Muscle layer of colon (tissue), 2 donors: ENCODE measurements around the gene FLT4.

ENCODE experiments used
- H3K27ac ChIP-seq: one replicate; pipeline ENCODE4 v1.7.0; 2013; ENCODE audit warnings: low read depth, mild to moderate bottlenecking, low read length, moderate library complexity
- H3K27me3 ChIP-seq, 2 donors: one replicate each; pipeline ENCODE4 v1.7.0; 2013; ENCODE audit warnings: low read length in 2 of 2, mild to moderate bottlenecking in 2 of 2; ENCODE audit not compliant: insufficient read depth in 2 of 2, control insufficient read depth in 1 of 2
- H3K36me3 ChIP-seq: one replicate; pipeline ENCODE4 v1.7.0; 2013; ENCODE audit warnings: mild to moderate bottlenecking, low read length; ENCODE audit not compliant: insufficient read depth
- H3K4me1 ChIP-seq: one replicate; pipeline ENCODE4 v1.7.0; 2013; ENCODE audit warnings: mild to moderate bottlenecking, low read length; ENCODE audit not compliant: insufficient read depth
- H3K4me3 ChIP-seq, 2 donors: one replicate each; pipeline ENCODE4 v1.7.0; 2013; ENCODE audit warnings: low read length in 2 of 2, low read depth in 1 of 2, mild to moderate bottlenecking in 1 of 2, moderate library complexity in 1 of 2
- H3K9ac ChIP-seq: one replicate; pipeline ENCODE4 v1.7.0; 2013; ENCODE audit warnings: low read length
- H3K9me3 ChIP-seq: one replicate; pipeline ENCODE4 v1.7.0; 2013; ENCODE audit warnings: mild to moderate bottlenecking, low read length
- donor health status: abdominal sarcoma.
- donor health status: Adenocarcinoma of cecum.

FLT4 gene

DNA sequence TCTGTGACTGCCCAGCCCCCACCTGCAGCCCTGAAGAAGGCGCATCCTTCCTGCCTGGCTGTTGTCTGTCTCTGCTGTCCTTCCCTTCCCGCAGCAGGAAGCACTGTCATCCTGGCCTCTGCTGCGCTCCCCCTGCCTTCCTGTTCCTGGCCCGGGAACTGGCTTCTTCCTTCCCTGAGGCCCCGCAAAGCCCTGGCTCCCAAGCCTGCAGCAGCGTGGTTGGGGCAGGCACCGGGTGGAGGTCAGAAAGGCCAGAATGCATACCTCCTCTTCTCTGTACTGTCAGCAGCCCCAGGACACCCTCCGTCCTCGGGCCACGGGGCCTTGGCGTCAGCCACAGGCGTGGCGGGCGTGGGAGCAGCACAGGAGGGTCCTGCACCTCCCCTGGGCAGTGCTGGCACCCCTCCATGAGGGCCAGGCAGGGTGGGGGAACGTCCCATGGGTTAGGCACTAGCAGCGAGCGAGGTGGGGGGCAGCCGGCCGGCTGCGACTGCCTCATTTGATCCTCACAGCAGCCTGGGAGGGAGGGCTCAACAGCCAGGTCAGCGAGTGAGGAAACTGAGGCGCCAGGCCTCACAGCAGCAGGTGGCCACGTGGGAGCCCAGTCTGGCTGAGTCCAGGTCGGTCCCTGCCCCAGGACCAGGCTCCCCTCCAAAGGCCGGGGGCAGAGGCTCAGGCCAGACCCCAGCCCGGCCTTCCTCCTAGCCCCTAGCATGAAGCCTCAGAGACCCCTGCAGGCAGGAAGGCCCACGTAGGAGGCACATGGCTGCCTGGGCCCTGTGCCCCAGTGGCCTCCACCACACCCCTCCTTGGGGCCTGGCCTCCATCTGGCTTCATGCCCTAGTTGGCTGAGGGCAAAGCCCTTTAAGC is 9.4 kb downstream of the FLT4 start:
- Histone ChIP-seq H3K36me3 (no peaks in the 10 kb centered on the region), H3K27ac (no peak overlapping the region), H3K9me3 (no peaks in the 10 kb centered on the region), H3K4me1 (no peaks in the 10 kb centered on the region), H3K27me3 (peaks cover 0 to 2% of the 10 kb centered on the region in 2 donors), H3K4me3 (no peak overlapping the region), H3K9ac (no peak overlapping the region)

DNA sequence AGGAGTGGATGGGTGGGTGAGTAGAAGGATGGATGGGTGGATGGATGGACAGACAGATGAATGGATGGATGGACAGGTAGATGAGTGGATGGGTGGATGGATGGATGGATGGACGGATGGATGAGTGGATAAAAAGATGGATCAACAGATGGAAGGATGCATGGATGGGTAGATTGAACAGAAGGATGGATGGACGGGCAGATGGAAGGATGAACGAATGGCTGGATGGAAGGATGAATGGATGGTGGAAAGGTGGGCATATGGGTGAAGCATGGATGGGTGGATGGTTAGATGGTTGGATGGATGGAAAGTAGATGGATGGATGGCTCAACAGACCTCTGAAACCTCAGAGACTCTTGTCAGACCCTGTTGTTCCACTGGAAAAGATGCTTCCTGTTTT is 10.1 kb downstream of the FLT4 start:
- H3K27ac ChIP-seq: no peak overlapping the region

DNA sequence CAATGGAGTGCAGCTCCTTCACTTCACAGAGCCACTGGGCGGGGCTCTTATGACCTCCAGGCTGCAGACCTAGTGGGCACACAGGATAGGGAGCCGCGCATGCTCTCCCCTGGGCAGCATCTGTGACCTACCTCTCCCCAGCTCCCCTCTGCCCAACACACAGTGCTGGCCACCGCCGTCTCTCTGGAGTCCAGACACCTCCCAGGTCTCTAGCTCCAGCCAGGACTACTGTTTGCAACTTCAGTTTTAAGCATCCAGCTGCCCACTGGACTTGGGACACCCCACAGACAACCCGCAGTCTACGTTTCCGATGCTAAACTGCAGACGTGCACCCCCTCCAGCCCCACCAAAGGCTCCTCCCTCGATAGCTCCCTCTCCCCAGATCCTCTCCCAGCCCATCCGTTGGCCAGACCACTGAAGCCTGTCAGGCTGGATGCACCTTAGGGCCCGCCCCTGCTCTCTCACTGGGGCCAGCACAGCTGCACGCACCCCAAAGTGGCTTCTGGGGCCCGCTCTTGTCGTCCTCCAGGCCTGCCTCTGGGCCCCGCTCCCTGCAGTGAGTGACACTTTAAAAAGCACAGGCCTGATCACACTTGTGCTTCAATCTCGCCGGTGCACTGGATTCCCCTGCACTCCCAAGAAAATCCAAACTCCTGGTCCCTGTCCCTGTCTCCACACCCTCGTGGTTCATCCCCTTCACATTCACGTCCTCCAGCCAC is 11.3 kb downstream of the FLT4 start:
- Histone ChIP-seq H3K27me3 (peaks cover 0 to 3% of the 10 kb centered on the region in 2 donors), H3K9ac (no peak overlapping the region), H3K36me3 (no peaks in the 10 kb centered on the region), H3K4me1 (no peaks in the 10 kb centered on the region), H3K27ac (no peak overlapping the region), H3K9me3 (no peaks in the 10 kb centered on the region), H3K4me3 (no peak overlapping the region)

More for the DNA sequence above, 10.1 kb downstream of the FLT4 start:
- H3K9me3 ChIP-seq: no peaks in the 10 kb centered on the region
- H3K36me3 ChIP-seq: no peaks in the 10 kb centered on the region
- H3K4me1 ChIP-seq: no peaks in the 10 kb centered on the region
- no peak overlapping the region for H3K4me3 ChIP-seq
- no peaks in the 10 kb centered on the region for H3K27me3 ChIP-seq
- no peak overlapping the region for H3K9ac ChIP-seq

DNA sequence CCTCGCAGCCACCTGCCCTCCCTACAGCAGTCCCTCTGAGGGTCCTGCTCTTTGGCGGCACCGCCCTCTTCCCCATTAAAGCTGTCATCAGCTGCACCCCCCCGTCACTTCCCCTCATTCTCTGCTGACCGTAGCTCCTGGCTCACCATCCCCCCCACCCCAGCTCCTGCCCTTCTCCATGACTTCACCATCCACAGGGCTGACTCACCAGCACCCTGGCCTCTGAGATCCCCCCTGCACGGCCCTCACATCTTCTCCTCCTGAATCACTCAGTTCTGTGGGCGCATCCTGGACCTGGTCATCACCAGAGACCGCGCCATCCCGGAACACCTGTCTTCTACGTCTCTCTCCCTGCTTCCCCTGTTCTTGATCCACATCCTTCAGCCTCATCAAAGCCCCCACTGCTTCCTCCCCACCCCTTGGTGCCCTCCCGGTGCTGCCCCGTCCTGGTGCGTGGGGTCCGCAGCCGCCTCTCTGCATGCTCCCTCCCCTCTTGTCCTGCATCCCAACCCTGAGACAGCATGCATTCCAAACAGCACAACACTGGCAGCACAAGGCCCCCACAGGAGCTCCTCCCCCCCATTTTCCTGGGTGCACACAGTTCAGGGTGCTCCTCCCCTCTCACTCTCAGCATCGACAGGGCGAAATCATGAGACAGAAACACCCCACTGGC is 12.9 kb downstream of the FLT4 start:
- no peak overlapping the region for H3K9ac ChIP-seq
- H3K4me3 ChIP-seq: no peak overlapping the region
- peaks cover 0 to 3% of the 10 kb centered on the region in 2 donors for H3K27me3 ChIP-seq
- no peaks in the 10 kb centered on the region for H3K4me1 ChIP-seq
- no peaks in the 10 kb centered on the region for H3K36me3 ChIP-seq
- H3K27ac ChIP-seq: no peak overlapping the region
- H3K9me3 ChIP-seq: no peaks in the 10 kb centered on the region

DNA sequence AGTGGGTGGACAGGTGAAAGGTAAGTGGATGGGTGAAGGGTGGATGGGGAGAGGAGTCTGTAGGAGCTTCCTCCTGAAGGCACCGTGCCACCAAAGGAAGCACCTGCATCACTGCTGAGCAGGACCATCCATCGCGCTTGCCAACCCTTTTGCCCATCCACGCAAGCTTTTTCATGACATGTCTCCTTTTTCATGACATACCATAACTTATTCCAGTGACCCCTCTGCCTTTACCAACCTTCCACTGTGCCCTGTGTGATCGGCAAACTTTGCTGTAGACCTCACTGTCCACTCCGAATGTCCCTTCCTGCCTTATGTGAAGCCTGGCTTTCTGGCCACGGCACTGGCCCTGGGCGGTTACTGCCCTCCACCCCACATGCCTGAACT is 13.4 kb downstream of the FLT4 start:
- Histone ChIP-seq H3K36me3 (no peaks in the 10 kb centered on the region), H3K27me3 (peaks cover 0 to 3% of the 10 kb centered on the region in 2 donors), H3K9ac (no peak overlapping the region), H3K4me1 (no peaks in the 10 kb centered on the region), H3K4me3 (no peak overlapping the region), H3K27ac (no peak overlapping the region), H3K9me3 (no peaks in the 10 kb centered on the region)

DNA sequence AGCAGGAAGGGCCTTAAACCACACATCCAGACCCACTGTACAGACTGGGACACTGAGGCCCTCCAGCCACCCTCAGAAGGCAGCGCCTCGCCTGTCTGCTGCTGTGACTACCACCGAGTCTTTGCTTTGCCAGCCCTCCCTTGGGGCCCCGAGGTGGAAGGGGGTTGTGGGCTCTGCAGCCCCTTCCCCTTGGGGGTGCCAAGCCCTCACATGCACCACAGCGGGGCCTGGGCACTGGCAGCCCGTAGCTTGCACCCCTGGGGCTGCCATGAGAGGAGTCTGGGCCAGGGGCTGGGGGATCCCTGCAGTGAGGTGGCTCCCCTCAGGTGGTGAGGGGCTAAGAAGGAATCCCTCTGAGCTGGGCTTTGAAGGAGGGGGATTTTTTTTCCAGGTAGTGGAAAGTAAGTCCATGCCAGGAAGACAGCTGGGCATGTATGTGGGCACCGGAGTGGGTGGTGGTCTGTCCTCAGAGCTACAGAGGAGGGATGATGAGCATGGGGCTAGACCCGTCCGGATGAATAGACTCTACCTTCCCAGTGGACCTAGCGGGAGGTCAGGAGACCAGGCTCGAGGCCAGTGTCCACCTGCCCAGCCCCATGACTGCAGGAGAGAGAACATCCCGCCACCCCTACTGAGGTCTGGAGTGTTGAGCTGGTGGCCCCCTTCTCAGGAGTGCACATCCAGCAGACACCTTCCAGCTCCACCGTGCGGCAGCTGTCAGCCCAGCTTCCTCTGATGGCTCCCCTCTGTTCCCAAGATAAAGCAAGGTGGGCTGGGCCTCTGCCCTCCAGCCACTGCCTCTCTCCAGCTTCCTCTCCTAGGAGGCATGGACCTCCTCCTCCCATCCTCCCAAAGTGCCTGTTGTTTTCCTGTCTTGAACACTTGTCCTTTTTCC is 15.9 kb downstream of the FLT4 start:
- no peaks in the 10 kb centered on the region for H3K36me3 ChIP-seq
- H3K9ac ChIP-seq: no peak overlapping the region
- no peaks in the 10 kb centered on the region for H3K4me1 ChIP-seq
- H3K9me3 ChIP-seq: no peaks in the 10 kb centered on the region
- H3K27me3 ChIP-seq: peaks cover 0 to 3% of the 10 kb centered on the region in 2 donors
- H3K27ac ChIP-seq: no peak overlapping the region
- H3K4me3 ChIP-seq: no peak overlapping the region

DNA sequence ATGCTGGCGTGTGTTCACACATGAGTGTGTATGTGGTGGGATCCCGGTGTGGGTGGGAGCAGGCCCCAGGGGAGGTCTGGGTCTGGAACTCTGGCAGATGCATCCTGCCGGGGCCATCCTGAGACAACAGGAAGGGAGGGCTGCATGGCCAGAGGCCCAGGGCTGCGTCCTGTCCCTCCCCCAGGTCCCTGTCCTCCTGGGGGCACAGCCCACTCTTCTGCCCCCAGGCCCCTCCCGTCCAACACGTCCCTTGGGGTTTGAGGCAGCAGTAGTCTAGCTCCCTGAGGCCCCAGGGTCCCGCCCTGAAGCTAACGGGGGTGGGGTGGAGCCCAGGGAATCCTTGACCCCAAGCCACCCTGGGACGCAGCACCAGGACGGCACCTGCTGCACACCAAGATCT is 16.6 kb downstream of the FLT4 start:
- Histone ChIP-seq H3K4me1 (no peaks in the 10 kb centered on the region), H3K27ac (no peak overlapping the region)

DNA sequence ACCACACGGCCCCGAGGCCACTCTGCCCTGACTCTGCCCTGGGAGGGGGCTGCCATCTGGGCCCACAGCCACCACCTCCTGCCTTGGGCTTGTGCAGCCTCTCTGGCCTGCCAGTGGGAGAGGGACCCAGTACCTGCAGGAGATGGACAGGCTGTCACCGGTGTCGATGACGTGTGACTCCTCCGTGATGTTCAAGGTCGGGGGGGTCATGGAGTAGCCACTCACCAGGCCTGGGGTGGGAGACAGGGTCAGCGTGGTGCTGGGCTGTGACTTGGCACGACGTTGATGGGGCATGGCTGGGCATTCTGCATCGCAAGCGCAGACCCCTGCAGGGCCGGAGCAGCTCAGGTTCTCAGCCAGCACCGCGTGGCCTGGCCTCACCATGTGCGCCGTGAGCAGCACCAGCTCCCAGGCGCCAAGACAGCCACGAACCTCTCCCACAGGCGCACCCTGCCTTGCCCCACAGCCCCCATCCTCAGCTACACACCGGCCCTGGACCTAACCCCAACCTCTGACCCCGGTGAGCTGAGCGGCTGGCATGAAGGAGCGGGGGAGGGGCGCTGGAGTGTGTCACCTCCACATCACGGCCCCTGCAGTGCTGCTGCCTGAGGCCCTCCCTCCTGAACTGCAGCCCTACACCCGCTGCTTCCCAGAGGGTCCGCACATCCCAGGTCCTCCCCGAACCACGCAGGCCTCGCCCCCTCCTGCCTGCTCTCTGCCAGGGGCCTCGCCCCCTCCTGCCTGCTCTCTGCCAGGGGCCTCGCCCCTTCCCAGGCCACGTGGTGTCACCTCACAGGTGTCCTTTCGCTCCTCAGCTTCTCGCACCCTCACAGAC is 17.6 kb downstream of the FLT4 start:
- Histone ChIP-seq H3K27ac (no peak overlapping the region), H3K4me3 (no peak overlapping the region), H3K27me3 (peaks cover 0 to 3% of the 10 kb centered on the region in 2 donors), H3K9ac (no peak overlapping the region), H3K9me3 (no peaks in the 10 kb centered on the region), H3K4me1 (no peaks in the 10 kb centered on the region), H3K36me3 (no peaks in the 10 kb centered on the region)

More for the DNA sequence above, 16.6 kb downstream of the FLT4 start:
- Histone ChIP-seq H3K9me3 (no peaks in the 10 kb centered on the region), H3K4me3 (no peak overlapping the region), H3K36me3 (no peaks in the 10 kb centered on the region), H3K9ac (no peak overlapping the region), H3K27me3 (peaks cover 0 to 3% of the 10 kb centered on the region in 2 donors)

DNA sequence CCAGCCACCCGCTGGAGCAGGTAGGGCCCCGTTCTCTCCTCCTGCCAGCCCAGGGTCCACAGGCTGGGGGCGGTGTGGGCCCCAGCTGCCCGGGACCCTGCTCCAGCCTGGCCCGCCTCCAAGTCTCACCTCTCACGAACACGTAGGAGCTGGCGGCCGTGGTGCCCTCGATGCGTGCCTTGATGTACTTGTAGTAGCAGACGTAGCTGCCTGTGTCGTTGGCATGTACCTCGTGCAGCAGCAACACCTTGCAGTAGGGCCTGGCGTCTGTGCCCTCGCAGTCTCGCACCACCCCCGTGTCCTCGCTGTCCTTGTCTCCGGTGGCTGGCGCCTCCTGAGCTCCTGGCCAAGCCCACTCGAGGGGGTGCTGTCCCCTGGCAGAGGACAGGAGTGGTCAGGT is 19.0 kb downstream of the FLT4 start:
- Histone ChIP-seq H3K4me1 (no peaks in the 10 kb centered on the region), H3K4me3 (no peak overlapping the region), H3K9me3 (no peaks in the 10 kb centered on the region), H3K27me3 (peaks cover 0 to 3% of the 10 kb centered on the region in 2 donors), H3K27ac (no peak overlapping the region), H3K9ac (no peak overlapping the region), H3K36me3 (no peaks in the 10 kb centered on the region)

DNA sequence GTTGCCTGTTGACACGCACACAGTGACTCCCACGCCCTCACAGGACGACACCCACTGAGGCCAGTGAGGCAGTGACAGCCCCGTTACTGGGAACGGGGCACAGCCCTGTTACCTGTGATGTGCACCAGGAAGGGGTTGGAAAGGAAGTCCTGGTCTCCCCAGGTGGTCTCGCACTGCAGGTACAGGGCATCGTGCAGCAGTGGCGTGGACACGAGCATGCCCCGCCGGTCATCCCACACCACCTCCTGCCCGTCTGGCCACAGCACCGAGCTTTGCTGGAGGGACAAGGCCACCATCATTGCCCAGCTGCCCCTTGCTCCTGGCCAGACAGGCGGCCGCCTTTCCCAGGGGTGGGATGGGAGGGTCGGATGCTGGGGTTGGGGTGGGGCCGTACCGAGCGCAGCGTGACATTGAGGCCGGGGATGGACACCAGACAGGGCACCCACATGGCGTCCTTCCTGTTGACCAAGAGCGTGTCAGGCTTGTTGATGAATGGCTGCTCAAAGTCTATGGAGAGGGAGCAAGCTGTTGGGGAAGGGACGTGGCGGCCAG is 19.5 kb downstream of the FLT4 start:
- H3K4me1 ChIP-seq: no peaks in the 10 kb centered on the region
- no peak overlapping the region for H3K4me3 ChIP-seq
- H3K9me3 ChIP-seq: no peaks in the 10 kb centered on the region
- H3K36me3 ChIP-seq: no peaks in the 10 kb centered on the region
- peaks cover 0 to 3% of the 10 kb centered on the region in 2 donors for H3K27me3 ChIP-seq
- no peak overlapping the region for H3K27ac ChIP-seq
- H3K9ac ChIP-seq: no peak overlapping the region
